Measurements from ENCODE around the gene TNFSF13B.
"Not testable (repeated sequence)": the region's sequence is repeated elsewhere in the genome, so short reads cannot be mapped to it uniquely, and the experiment has no call there.

The TNFSF13B gene

GRCh38 chr13:108283110-108283509, 13.6 kb downstream of the TNFSF13B start:
- no peak for DNase-seq

GRCh38 chr13:108288741-108289140, 19.2 kb downstream of the TNFSF13B start:
- DNase-seq: no peak

GRCh38 chr13:108289819-108290218, 20.3 kb downstream of the TNFSF13B start:
- DNase-seq: no peak

- no peak for DNase-seq
Measured at GRCh38 chr13:108297114-108297513, 27.6 kb downstream of the TNFSF13B start.

- DNase-seq: no peak
Measured at GRCh38 chr13:108302279-108302678, 32.8 kb downstream of the TNFSF13B start.

GRCh38 chr13:108304170-108305016, 34.9 kb downstream of the TNFSF13B start:
- DNase-seq: no peak

- no peak for DNase-seq
Measured at GRCh38 chr13:108305655-108306054, 36.1 kb downstream of the TNFSF13B start.

GRCh38 chr13:108306860-108307259, 37.3 kb downstream of the TNFSF13B start:
- no peak for DNase-seq

- DNase-seq: not testable (repeated sequence)
Measured at GRCh38 chr13:108311596-108311995, 42.1 kb downstream of the TNFSF13B start.

- DNase-seq: no peak
Measured at GRCh38 chr13:108313382-108313781, 43.9 kb downstream of the TNFSF13B start.

GRCh38 chr13:108315273-108315672, 45.8 kb downstream of the TNFSF13B start:
- DNase-seq: no peak

- no peak for DNase-seq
Measured at GRCh38 chr13:108315991-108316390, 46.5 kb downstream of the TNFSF13B start.

- no peak for DNase-seq
Measured at GRCh38 chr13:108316413-108316812, 46.9 kb downstream of the TNFSF13B start.

GRCh38 chr13:108322206-108322824, 52.8 kb downstream of the TNFSF13B start:
- DNase-seq: peak; percentile 21 to 65

- DNase-seq: no peak
Measured at GRCh38 chr13:108323031-108323430, 53.5 kb downstream of the TNFSF13B start.

- no peak for DNase-seq
Measured at GRCh38 chr13:108325863-108326262, 56.3 kb downstream of the TNFSF13B start.

GRCh38 chr13:108326309-108326708, 56.8 kb downstream of the TNFSF13B start:
- DNase-seq: no peak

- no peak for DNase-seq
Measured at GRCh38 chr13:108328848-108329247, 59.3 kb downstream of the TNFSF13B start.

GRCh38 chr13:108332791-108333190, 63.3 kb downstream of the TNFSF13B start:
- no peak for DNase-seq

- DNase-seq: peak in 1 of 2 experiments; percentile 38
Measured at GRCh38 chr13:108342369-108343289, 73.1 kb downstream of the TNFSF13B start.

- DNase-seq: no peak
Measured at GRCh38 chr13:108345016-108345415, 75.5 kb downstream of the TNFSF13B start.

- DNase-seq: no peak
Measured at GRCh38 chr13:108346376-108346775, 76.9 kb downstream of the TNFSF13B start.

- DNase-seq: no peak
Measured at GRCh38 chr13:108349269-108349668, 79.8 kb downstream of the TNFSF13B start.
